Vagina (tissue), 2 donors: ENCODE results near the gene GRIK4. TPM values are rescaled to one million over a fixed set of nuclear protein-coding genes. Genes with fewer than 3 reads are reported as not detected.

Experiments used
- DNase-seq, 2 donors: peaks; one replicate each; pipeline ENCODE4 v3.0.0-alpha.2; 2017; ENCODE audit errors: extremely low spot score in 2 of 2
- H3K27ac ChIP-seq: fragments of 200-600 bp; sonication (generic); one replicate; pipeline ENCODE4 v1.5.1; 2019
- H3K27me3 ChIP-seq: fragments of 200-600 bp; sonication (generic); one replicate; pipeline ENCODE4 v1.5.1; 2019
- H3K36me3 ChIP-seq, 2 donors: fragments of 200-600 bp; sonication (generic); one replicate each; pipeline ENCODE4 v1.5.1; 2017 to 2019
- H3K4me1 ChIP-seq: fragments of 200-600 bp; sonication (generic); one replicate; pipeline ENCODE4 v1.5.1; 2019
- H3K4me3 ChIP-seq, 2 donors: fragments of 200-600 bp; sonication (generic); 1 replicate in 1 of 2; 2 replicates in 1 of 2; pipeline ENCODE4 v1.5.1; 2016 to 2019
- H3K9me3 ChIP-seq: fragments of 200-600 bp; sonication (generic); one replicate; pipeline ENCODE4 v1.5.1; 2019
- POLR2A ChIP-seq, 2 donors: fragments of 450-650 bp; IDR thresholded peaks; one replicate each; pipeline ENCODE4 v1.6.1; 2017; ENCODE audit warnings: antibody characterized with exemption in 2 of 2, mild to moderate bottlenecking in 2 of 2, moderate library complexity in 2 of 2
- POLR2AphosphoS5 ChIP-seq, 2 donors: sonication (generic); formaldehyde crosslinking; IDR thresholded peaks; one replicate each; pipeline ENCODE4 v1.9.0; 2017; ENCODE audit warnings: antibody characterized with exemption in 2 of 2, mild to moderate bottlenecking in 2 of 2, low read depth in 1 of 2; ENCODE audit not compliant: insufficient read depth in 1 of 2
- intact Hi-C: fragments of 100-400 bp; cut with DNase I; formaldehyde crosslinking; loops from one replicate; pipeline ENCODE4 v1.15.1; 2023
- total RNA-seq: library from RNA; depleted of rRNA; stranded (reverse); fragments of >200 nt; gene quantifications from one replicate; pipeline ENCODE4 v1.2.3, GENCODE V29; 2016
- TF ChIP-seq, protein P1 (sequence below), 3 experiments: fragments of 450-650 bp in 2 of 3; fragments of 200-600 bp in 1 of 3; sonication (generic) in 1 of 3; IDR thresholded peaks; one replicate each; pipeline ENCODE4 v1.5.1; 2017 to 2019; ENCODE audit warnings: antibody characterized with exemption in 3 of 3, mild to moderate bottlenecking in 2 of 3, moderate library complexity in 2 of 3

GRIK4 gene
- total RNA-seq, 1 donor from 2014 or later = 0.25 TPM

DNA sequence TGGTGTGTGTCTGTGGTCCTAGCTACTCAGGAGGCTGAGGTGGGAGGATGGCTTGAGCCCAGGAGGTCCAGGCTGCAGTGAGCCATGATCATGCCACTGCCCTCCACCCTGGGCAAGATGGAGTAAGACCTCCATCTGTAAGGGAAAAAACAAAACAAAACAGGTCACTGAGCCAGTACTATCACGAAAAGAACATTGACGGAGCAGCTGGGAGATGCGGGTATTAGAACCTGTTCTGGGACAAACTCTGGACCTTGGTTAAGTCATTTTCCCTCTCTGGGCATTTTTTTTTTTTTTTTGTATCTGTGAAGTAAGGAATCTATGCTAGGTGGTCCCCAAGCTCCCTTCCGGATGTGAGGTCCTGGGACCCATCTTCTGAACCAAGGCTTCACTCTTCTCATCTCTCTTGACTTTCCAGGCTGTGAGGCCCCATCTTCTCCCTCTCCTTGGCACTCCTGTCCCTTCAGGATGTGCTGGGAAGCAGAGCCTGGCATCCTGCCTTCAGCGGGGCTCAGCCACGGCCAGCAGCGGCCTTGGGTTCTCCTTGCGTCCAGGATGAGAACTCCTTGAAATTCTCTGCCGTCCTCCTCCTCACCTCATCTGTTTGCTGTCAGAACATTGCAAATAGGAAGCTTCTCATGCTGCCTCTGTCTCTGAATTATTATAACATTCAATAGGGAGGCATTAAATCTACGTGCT is 130.8 kb downstream of the GRIK4 start:
- DNase-seq = no peak
- intact Hi-C loops = no loop called here
- Histone ChIP-seq H3K9me3 (no peaks in the 10 kb centered on the region), H3K4me1 (no peaks in the 10 kb centered on the region), H3K4me3 (no peak overlapping the region), H3K27me3 (no peaks in the 10 kb centered on the region), H3K36me3 (no peaks in the 10 kb centered on the region), H3K27ac (no peak overlapping the region)
- no peak for TF ChIP-seq POLR2AphosphoS5 (IDR thresholded peaks at IDR 0.05; ENCODE audit: insufficient read depth in 1 of 2, low read depth in 1 of 2)
- TF ChIP-seq, protein P1, sequence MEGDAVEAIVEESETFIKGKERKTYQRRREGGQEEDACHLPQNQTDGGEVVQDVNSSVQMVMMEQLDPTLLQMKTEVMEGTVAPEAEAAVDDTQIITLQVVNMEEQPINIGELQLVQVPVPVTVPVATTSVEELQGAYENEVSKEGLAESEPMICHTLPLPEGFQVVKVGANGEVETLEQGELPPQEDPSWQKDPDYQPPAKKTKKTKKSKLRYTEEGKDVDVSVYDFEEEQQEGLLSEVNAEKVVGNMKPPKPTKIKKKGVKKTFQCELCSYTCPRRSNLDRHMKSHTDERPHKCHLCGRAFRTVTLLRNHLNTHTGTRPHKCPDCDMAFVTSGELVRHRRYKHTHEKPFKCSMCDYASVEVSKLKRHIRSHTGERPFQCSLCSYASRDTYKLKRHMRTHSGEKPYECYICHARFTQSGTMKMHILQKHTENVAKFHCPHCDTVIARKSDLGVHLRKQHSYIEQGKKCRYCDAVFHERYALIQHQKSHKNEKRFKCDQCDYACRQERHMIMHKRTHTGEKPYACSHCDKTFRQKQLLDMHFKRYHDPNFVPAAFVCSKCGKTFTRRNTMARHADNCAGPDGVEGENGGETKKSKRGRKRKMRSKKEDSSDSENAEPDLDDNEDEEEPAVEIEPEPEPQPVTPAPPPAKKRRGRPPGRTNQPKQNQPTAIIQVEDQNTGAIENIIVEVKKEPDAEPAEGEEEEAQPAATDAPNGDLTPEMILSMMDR (IDR thresholded peaks at IDR 0.05) = no peak
- TF ChIP-seq POLR2A (IDR thresholded peaks at IDR 0.05) = no peak

DNA sequence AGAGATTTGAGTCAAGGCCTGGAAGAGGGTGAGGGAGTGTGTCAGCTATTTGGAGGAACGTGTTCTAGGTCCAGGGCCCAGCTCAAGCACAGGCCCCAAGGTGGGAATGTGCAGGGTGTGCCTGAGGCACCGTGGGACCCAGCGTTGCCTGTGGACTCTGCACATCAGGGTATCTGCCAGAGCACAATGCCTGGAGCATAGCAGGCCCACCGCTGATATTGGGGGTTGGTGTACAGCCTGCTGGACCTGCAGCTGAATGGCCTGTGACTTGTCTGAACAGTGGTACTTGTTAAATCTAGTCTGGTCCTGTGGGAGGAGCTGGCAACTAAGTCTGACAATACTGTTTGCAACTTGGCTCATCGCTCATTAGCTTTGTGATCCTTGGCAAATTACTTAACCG is 131.7 kb downstream of the GRIK4 start:
- Histone ChIP-seq H3K36me3 (no peaks in the 10 kb centered on the region), H3K27ac (no peak overlapping the region), H3K27me3 (no peaks in the 10 kb centered on the region), H3K4me3 (no peak overlapping the region), H3K4me1 (no peaks in the 10 kb centered on the region), H3K9me3 (no peaks in the 10 kb centered on the region)
- DNase-seq = no peak
- TF ChIP-seq, protein P1 (IDR thresholded peaks at IDR 0.05) = no peak
- TF ChIP-seq POLR2A (IDR thresholded peaks at IDR 0.05) = no peak
- no peak for TF ChIP-seq POLR2AphosphoS5 (IDR thresholded peaks at IDR 0.05; ENCODE audit: insufficient read depth in 1 of 2, low read depth in 1 of 2)
- intact Hi-C loops = no loop called here

DNA sequence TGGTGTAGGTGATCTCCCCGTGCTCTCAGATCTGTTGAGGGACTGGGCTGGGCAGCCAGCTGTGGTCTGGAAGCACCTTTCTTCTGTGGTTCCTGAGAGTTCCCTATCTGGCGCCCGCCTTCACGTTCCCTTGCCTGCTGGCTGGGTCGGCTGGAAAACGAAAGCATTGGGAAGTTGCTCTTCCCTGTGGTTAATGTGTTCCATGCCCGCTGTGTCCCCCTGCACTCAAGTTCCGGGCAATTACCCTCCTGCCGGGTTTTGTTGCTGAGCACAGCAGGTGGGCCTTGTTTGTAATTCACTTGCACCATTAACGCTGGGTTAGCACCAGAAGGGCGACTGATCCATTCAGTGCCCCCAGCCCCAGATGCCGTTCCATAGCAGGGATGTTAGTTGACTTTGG is 134.1 kb downstream of the GRIK4 start:
- H3K36me3 ChIP-seq = no peaks in the 10 kb centered on the region
- intact Hi-C loops = no loop called here
- H3K27ac ChIP-seq = no peak overlapping the region
- no peak for DNase-seq
- no peak for TF ChIP-seq POLR2AphosphoS5 (IDR thresholded peaks at IDR 0.05; ENCODE audit: insufficient read depth in 1 of 2, low read depth in 1 of 2)
- no peaks in the 10 kb centered on the region for H3K27me3 ChIP-seq
- no peaks in the 10 kb centered on the region for H3K9me3 ChIP-seq
- no peak overlapping the region for H3K4me3 ChIP-seq
- no peaks in the 10 kb centered on the region for H3K4me1 ChIP-seq

DNA sequence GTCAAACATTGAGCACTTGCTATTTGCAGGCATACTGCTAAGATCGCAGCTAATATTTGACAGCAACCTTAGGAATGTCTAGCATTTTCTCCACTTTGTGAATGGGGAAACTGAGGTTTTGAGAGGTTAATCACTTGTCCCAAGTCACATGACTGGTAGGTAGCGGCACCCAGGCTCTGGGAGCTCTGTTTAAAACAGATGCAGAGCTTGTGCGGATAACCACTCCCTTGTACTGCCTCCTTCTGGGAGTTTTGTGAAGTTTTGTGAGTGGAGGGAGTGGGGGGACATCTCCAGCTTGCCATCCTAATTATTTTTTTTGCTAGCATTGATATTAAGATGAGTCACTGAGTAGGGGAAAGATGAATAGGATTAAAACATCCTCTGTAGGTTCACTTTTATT is 134.7 kb downstream of the GRIK4 start:
- Histone ChIP-seq H3K4me1 (no peaks in the 10 kb centered on the region), H3K9me3 (no peaks in the 10 kb centered on the region), H3K36me3 (no peaks in the 10 kb centered on the region), H3K27ac (no peak overlapping the region), H3K4me3 (no peak overlapping the region), H3K27me3 (no peaks in the 10 kb centered on the region)
- intact Hi-C loops = no loop called here
- TF ChIP-seq POLR2AphosphoS5 (IDR thresholded peaks at IDR 0.05; ENCODE audit: insufficient read depth in 1 of 2, low read depth in 1 of 2) = no peak
- TF ChIP-seq POLR2A (IDR thresholded peaks at IDR 0.05) = no peak
- TF ChIP-seq, protein P1 (IDR thresholded peaks at IDR 0.05) = no peak
- no peak for DNase-seq

DNA sequence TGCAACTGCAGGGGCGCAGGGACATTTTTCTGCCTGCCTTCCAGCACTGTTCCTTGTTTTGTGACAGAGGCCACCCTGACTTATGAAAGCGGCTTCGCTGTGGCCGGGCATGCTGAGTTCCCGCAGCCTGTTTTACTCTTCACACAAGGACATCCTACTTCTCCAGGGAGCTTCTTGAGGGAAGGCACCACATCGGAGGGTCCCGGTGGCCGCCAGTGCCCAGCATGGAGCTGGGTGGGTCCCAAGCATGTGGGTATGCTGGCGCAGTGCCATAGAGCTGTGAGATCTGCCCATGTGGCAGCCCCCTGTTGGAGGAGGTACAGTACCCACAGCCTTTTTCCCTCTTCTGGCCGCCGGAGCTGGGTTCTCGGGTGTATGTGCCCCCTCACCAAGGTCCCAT is 136.1 kb downstream of the GRIK4 start:
- Histone ChIP-seq H3K36me3 (no peaks in the 10 kb centered on the region), H3K4me3 (no peak overlapping the region), H3K27ac (no peak overlapping the region), H3K27me3 (no peaks in the 10 kb centered on the region), H3K9me3 (no peaks in the 10 kb centered on the region), H3K4me1 (no peaks in the 10 kb centered on the region)
- TF ChIP-seq POLR2AphosphoS5 (IDR thresholded peaks at IDR 0.05; ENCODE audit: insufficient read depth in 1 of 2, low read depth in 1 of 2) = no peak
- TF ChIP-seq, protein P1 (IDR thresholded peaks at IDR 0.05) = no peak
- TF ChIP-seq POLR2A (IDR thresholded peaks at IDR 0.05) = no peak
- intact Hi-C loops = no loop called here
- DNase-seq = no peak
